Skeletal muscle cell (primary cell): ENCODE data around the gene FXYD7.
"Not testable (repeated sequence)": the region's sequence is repeated elsewhere in the genome, so short reads cannot be mapped to it uniquely, and the experiment has no call there.

Experiments
- DNase-seq: peaks from one replicate; pipeline ENCODE4 v3.0.0-alpha.2; 2010; ENCODE audit warnings: low read depth
- H3K4me3 ChIP-seq: 2 replicates; pipeline ENCODE4 v1.5.1; 2011; ENCODE audit warnings: low read depth, mild to moderate bottlenecking, control low read depth, low read length, moderate library complexity

Gene FXYD7

GRCh38 chr19:35125270-35125717 lies 17.8 kb upstream of the FXYD7 start:
- no peak for DNase-seq
- no peak overlapping the region for H3K4me3 ChIP-seq

GRCh38 chr19:35125749-35126623 lies 17.1 kb upstream of the FXYD7 start:
- no peak for DNase-seq
- no peak overlapping the region for H3K4me3 ChIP-seq

DNA sequence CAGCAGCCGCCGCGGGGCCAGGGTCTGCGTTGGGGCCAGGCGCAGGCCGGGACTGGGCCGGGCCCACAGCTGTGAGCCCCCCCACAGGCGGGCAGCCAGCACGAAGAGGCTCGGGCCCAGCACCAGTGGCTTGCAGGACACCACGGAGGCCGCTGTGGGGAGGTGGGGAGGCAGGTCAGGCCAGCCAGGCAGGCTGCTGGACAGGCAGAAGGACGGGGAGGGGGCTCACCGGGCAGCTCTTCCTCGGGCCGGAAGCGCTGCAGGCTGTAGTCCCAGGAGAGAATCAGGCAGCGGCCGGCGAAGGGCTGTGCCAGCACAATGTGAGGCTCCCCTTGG lies 16.5 kb upstream of the FXYD7 start:
- DNase-seq = no peak
- H3K4me3 ChIP-seq = no peak overlapping the region

DNA sequence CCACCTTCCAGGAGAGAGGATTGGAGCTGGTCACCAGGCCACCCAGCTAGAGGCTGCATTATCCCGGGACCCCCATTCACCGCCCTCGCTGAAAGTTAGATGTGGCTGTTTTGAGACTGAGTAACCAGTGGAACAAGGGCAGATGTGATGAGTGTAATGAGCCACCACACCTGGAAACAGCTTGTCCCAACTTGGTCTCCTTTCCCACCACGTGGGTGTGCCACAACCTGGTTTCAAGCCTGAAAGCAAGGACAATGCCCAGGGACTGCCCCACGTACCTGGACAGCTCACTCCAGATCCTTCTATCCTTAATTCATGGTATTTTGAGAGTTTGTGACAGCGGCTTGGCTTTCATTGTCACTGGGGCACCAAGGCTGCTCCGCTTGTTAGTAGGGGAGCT lies 15.2 kb upstream of the FXYD7 start:
- DNase-seq = no peak
- no peak overlapping the region for H3K4me3 ChIP-seq

- DNase-seq = no peak
Measured at GRCh38 chr19:35128398-35129057, 14.5 kb upstream of the FXYD7 start.

DNA sequence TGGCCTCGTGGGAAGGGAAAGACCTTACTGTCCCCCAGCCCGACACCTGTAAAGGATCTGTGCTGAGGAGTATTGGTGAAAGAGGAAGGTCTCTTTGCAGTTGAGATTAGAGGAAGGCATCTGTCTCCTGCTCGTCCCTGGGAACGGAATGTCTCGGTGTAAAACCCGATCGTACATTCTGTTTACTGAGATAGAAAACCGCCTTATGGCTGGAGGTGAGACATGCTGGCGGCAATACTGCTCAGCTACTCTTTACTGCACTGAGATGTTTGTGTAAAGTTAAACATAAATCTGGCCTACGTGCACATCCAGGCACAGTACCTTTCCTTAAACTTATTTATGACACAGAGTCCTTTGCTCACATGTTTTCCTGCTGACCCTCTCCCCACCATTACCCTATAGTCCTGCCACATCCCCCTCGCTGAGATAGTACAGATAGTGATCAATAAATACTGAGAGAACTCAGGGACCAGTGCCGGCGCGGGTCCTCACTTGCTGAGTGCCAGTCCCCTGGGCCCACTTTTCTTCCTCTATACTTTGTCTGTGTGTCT lies 13.3 kb upstream of the FXYD7 start:
- not testable (repeated sequence) for H3K4me3 ChIP-seq, DNase-seq

More at GRCh38 chr19:35128398-35129057, 14.5 kb upstream of the FXYD7 start:
- no peak overlapping the region for H3K4me3 ChIP-seq

DNA sequence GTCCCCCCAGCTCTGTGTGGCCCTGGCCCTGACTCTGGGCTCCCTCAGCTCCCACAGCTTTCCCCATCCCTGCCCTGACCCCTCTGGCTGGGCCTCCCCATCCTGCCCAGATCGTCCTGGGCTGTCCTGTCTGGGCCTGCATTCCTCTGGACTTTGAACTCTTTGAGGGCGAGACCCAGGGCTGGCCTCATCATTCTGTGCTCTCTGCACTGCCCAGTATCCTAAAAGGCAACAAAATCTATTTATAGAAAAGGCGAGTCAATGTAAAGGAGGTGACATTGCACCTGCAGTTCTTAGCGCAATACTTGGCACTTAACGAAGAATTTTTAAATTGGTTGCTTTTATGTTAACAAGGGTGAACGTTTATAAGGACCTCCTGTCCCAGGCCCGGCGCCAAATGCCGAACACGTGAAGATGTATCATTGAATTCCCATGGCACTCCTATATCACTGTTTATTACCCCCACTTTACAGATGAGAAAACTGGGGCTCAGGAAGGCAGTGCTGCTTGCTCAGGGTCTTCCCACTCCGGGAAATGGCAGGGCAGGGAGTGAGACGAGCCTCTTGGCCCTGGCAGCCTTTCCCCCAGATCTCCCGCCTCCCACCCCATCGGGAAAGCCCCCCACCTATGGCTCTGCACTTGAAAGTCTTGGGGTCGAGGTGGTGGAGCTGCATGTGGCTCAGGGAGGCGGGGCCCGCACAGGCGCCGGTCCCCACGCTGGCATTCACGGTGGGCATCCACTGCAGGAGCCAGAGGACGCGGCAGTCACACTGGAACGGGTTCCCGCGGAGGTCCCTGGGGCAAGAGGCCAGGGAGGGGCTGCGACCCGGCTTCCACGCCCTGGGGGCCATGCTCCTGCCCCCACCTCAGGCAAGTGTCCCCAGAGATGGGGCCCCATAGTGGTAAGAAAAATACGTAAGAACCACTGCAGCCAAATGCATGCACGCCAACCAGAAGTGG lies 12.0 kb upstream of the FXYD7 start:
- DNase-seq = no peak
- no peak overlapping the region for H3K4me3 ChIP-seq

DNA sequence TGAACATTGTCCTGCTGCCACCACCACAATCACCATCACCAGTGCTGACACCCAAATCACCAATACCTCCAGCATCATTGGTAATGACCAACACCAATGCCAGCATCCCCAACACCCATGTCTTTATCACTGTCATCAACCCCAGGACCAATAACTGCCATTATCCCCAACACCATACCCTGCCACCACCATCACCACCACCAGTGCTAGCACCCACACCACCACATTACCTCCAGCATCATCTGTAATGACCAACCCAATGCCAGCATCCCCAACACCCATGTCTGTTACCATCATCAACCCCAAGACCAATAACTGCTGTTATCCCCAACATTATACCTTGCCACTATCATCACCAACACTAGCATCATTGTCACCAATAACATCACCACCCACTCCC lies 10.8 kb upstream of the FXYD7 start:
- H3K4me3 ChIP-seq = no peak overlapping the region
- no peak for DNase-seq

- DNase-seq = no peak
- H3K4me3 ChIP-seq = no peak overlapping the region
Measured at GRCh38 chr19:35133826-35134225, 9.2 kb upstream of the FXYD7 start.

- H3K4me3 ChIP-seq = no peak within 1 kb of the TSS
- no peak for DNase-seq
Measured at GRCh38 chr19:35134601-35135242, 8.3 kb upstream of the FXYD7 start, which contains the start of gene LGI4. LGI4 (minus strand) TSS chr19:35135059; CDS start chr19:35134680, 379 bp downstream.

GRCh38 chr19:35135389-35135909 lies 7.6 kb upstream of the FXYD7 start:
- H3K4me3 ChIP-seq = no peak overlapping the region
- DNase-seq = no peak

- DNase-seq = no peak
- H3K4me3 ChIP-seq = no peak overlapping the region
Measured at GRCh38 chr19:35136231-35136630, 6.8 kb upstream of the FXYD7 start.

GRCh38 chr19:35136977-35137702 lies 5.9 kb upstream of the FXYD7 start:
- no peak for DNase-seq
- H3K4me3 ChIP-seq = no peak overlapping the region

DNA sequence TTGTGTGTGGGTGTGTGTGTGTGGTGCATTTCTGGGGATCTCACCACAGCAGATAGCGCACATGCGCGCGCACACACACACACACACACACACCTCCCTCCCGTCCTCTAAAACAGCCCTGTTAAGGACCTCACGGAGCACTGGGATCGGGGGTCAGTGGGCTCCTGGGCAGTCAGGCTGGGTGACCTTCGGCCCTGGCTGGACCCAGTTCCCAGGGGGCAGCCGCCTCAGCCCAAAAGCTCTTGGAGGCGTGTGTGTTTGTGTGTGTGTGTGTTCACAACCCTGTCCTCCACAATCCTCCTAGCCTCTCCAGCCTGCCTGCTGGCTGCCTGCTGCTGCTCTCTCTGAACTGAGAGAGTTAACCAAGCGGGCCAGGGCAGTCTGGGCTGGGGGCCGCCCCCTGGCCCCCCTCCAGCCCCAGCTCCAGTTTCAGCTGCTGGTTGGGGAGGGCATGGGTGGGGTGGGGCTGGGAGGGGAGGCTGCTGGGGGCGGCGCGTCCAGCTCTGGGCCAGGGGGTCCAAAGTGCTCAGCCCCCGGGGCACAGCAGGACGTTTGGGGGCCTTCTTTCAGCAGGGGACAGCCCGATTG lies 4.7 kb upstream of the FXYD7 start, which contains the start of gene FXYD1:
Gene FXYD1 (plus strand): TSS at position 520 of the 588 bp plus-strand sequence. CDS start 1,256 bp downstream, outside the sequence.
- DNase-seq = no peak
- H3K4me3 ChIP-seq = peak within 1 kb of the TSS; percentile 22

- no peak for DNase-seq
- H3K4me3 ChIP-seq = no peak overlapping the region
Measured at GRCh38 chr19:35140207-35140961, 2.7 kb upstream of the FXYD7 start.

GRCh38 chr19:35140962-35141836 lies 1.9 kb upstream of the FXYD7 start:
- peak; percentile 67 for DNase-seq
- peak overlapping the region; percentile 11 for H3K4me3 ChIP-seq
